Lower leg skin (tissue), 3 donors: ENCODE measurements around the gene HSFX1.

Experiments used
- POLR2A ChIP-seq, 2 donors: fragments of 450-650 bp; IDR thresholded peaks; one replicate each; pipeline ENCODE4 v1.6.1; 2016 to 2017; ENCODE audit warnings: antibody characterized with exemption in 2 of 2, mild to moderate bottlenecking in 1 of 2, moderate library complexity in 1 of 2
- TF ChIP-seq, protein P1 (sequence below), 3 donors: fragments of 450-650 bp; IDR thresholded peaks; one replicate each; pipeline ENCODE4 v1.5.1; 2016; ENCODE audit warnings: antibody characterized with exemption in 3 of 3, mild to moderate bottlenecking in 3 of 3, moderate library complexity in 2 of 3

DNA sequence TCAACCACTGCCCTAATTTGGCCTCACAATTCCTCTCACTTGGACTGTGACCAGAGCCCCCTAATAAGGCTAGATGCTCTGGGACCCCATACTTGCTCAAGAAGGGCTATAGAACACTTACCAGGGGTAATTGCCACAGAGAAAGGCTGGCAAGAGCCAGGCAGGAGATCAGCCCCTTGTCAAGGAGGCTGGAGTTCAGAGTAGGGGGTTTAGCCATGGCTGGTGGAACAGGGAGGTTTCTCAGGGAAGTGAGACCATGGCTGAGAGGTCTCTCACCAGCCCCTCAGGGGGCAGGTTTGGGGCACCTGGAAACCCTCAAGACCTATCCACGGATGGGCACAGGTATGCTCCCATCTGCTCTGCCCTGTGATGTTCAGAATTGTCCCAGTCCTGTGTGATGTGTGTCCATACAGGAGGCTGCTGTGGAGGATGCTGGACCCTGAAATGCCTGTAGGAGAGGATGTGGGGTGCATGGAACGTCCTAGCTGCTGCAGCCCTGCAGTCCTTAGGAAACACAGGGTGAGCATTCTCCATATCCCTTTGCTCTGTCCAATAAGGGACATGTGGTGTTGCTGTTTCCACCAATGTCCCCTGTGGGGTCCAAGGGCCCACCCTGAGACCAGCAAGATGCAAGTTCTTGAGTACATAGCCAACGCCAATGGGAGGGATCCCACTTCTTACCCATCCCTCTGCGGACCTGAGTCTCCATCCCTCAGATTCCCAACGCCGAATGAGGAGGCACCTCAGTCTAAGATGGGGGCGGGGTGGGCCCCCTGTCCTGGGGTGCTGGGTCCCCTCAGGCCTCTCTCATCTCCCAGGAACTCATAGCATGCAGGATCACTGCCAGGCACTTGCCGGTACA is 16.4 kb upstream of the HSFX1 start:
- TF ChIP-seq, protein P1, sequence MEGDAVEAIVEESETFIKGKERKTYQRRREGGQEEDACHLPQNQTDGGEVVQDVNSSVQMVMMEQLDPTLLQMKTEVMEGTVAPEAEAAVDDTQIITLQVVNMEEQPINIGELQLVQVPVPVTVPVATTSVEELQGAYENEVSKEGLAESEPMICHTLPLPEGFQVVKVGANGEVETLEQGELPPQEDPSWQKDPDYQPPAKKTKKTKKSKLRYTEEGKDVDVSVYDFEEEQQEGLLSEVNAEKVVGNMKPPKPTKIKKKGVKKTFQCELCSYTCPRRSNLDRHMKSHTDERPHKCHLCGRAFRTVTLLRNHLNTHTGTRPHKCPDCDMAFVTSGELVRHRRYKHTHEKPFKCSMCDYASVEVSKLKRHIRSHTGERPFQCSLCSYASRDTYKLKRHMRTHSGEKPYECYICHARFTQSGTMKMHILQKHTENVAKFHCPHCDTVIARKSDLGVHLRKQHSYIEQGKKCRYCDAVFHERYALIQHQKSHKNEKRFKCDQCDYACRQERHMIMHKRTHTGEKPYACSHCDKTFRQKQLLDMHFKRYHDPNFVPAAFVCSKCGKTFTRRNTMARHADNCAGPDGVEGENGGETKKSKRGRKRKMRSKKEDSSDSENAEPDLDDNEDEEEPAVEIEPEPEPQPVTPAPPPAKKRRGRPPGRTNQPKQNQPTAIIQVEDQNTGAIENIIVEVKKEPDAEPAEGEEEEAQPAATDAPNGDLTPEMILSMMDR (IDR thresholded peaks at IDR 0.05), result no peak
- TF ChIP-seq POLR2A (IDR thresholded peaks at IDR 0.05), result no peak
